ENCODE measurements around the gene ADAM8.
"Not testable (repeated sequence)": the region's sequence is repeated elsewhere in the genome, so short reads cannot be mapped to it uniquely, and the experiment has no call there.

ADAM8 gene

GRCh38 chr10:133266056-133266795, 10.4 kb downstream of the ADAM8 start:
- no peak for DNase-seq

GRCh38 chr10:133265052-133265451, 11.6 kb downstream of the ADAM8 start:
- not testable (repeated sequence) for DNase-seq

- DNase-seq, result no peak
These were observed 12.2 kb downstream of the ADAM8 start for GRCh38 chr10:133264461-133264860.

GRCh38 chr10:133263674-133264073, 13.0 kb downstream of the ADAM8 start:
- DNase-seq, result no peak

GRCh38 chr10:133262696-133263095, 14.0 kb downstream of the ADAM8 start:
- no peak for DNase-seq

DNA sequence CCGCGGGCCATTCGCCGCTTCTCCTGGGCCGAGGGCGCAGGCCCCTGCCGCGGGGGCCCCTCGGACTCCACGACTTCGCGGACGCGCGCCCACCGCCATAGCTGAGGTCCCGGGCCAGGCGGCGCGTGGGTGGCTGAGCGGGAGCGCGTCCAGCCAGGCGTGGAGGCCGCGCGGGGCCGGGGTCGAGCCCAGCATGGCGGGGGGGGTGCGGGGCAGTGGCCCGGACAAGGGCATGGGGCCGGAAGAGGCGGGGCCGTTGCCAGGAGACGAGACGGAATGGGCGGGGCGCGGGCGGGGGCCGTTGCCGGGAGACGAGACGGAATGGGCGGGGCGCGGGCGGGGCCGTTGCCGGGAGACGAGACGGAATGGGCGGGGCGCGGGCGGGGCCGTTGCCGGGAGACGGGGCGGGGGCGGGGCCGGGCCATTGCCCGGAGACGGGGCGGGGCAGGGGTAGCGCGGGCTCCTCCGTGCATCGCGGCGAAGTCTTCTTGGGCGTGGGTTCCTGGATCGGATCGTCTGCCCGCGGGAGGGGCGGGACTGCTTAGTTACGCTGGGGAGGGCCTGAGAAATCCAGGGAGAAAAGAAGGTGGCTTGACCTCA, 14.8 kb downstream of the ADAM8 start:
- no peak for DNase-seq

DNA sequence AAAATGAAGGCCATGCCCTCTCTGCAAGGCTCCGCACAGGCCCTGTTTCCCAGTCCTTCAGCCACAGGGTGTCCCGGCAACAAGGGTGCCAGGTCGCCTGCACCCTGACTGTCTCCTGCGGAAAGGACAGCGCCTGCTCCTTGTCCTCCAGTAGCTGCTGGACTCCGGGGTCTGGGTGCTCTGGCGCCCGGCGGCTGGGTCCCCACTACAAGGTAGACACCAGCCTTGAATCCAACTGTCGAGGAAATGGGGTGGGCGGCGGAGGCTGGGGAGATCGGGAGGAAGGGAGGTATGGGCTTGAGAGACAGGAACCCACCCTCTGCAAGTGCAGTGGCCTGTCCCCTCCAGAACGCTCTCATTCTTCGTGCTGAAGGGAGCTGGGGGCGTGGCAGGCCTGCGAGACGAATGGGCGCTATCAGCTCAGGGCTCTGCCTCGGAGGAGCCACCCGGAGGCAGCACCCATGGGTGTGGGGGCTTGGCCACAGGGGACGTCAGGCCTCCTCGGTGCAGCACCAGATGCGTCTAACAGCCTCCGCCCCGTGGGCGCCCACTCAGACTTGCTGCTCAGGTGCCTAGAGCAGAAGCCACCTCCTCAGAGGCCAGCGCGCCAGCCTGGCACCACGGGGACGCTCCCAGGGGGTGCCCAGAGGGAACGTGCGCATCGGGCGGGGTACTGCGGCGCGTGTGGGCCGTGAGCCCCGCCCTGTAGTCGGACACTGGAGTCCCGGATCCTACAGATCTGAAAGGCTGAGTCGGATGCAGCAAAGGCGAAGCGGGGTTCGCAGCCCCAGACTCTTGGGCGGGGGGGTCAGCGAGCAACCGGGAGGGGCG, 15.6 kb downstream of the ADAM8 start:
- no peak for DNase-seq

DNA sequence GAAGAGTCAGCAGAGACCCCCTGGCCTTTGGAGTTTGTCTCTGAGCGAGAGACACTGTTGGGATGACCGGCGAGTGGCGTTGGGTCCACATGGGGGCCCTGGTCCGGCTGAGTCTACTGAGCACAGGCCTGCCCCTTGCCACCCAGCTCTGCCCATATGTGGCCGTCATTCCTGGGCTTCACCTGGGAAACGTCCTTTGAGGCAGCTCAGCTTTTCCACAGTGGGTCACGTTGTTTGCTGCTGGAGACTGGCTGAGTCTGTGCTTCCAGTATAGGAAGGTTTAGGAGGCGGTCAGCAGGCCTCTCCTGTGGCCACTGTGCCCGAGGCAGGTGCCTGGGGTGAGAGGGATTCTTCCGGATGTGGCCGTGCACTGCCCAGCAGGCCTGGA, 17.1 kb downstream of the ADAM8 start:
- no peak for DNase-seq

- DNase-seq, result no peak
These were observed 17.7 kb downstream of the ADAM8 start for GRCh38 chr10:133258818-133259601.

DNA sequence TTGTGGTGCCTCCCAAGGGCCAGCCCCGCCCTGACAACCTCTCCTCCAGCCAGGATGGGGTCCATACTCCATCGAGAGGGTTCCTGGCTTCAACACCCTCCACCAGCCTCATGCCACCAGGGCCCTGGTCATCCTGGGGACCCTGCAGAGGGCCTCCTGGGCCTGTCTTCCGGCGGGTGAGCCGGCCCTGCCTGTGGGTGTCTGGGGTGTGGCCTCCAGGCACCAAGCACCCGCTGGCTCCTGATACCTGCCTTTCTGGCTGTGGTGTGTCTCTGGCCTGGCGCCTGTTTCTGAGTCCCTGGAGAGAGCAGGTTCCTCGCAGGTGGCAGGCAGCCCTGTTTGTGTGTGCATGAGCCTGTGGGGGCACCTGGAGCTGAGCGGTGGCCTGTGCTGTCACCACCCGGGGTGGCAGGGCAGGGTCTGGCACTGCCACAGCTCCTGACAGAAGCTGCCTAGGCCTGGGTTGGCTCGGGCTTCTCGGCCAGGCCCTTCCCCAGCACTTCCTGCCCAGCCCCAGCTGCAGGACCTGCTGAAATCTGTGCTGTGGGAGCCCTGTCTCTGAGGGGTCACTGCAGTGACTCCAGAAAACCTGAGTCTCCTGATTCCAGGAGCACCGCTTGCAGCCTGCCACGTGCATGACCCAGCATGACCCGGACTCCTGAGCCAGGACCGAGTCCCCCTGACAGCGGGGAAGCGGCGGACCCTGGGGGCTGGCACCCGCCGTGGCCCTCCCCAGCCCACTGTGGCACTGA, 18.4 kb downstream of the ADAM8 start:
- no peak for DNase-seq

DNA sequence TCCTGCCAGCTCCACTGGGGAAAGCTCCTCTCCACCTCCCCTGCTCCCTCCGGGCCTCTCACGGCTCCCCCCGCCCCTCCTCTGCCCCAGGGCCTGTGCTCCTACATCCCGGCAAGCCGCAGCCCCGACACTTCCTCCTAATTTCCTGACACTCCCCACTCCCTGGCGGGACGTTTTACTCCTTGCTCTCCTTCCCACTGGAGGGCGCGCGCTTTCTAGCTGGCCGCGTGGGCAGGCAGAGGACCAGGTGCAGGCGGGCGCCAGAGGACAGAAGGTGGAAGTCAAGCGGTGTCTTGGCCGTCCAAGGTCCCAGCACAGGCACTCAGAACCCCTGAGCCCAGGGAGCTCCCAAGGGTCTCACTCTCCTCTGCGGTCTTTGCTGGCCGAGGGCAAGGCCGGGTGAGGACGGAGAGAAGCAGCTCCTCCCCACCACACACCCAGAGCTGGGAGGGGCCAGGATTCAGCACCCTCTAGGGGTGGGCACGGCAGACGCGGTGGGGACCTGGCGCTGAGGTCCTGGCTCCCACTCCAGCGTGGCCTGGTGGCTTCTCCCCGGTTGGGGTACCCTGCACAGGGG, 19.1 kb downstream of the ADAM8 start:
- DNase-seq, result no peak

GRCh38 chr10:133255323-133255722, 21.3 kb downstream of the ADAM8 start:
- DNase-seq, result no peak

DNA sequence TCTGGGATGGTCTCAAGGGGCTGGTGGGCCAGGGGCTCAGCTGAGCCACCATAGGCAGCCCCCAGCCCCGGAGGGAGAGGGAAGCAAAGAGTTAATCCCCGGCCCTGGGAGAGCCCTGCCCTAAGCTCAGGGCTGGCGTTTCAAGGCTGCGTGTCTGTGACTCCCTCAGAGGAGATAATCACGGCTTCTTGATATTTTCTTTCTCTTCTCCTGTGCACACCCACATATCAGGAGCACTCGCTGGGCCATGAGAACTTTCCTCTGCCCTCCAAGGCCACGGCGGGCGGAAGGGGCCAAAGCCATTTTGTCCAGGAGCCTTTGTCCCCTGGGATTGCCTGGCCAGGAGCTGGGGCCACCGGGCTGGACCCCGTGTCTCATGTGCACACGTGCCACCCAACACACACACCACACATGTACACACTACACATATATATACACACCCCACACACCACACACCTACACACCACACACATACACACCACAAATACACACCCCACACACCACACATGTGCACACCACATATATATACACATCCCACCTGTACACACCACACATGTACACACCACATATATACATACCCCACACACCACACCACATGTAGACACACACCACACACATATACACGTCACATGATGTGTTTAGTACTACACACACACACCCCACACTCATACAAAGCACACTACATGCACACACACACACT, 22.1 kb downstream of the ADAM8 start:
- DNase-seq, result no peak

DNA sequence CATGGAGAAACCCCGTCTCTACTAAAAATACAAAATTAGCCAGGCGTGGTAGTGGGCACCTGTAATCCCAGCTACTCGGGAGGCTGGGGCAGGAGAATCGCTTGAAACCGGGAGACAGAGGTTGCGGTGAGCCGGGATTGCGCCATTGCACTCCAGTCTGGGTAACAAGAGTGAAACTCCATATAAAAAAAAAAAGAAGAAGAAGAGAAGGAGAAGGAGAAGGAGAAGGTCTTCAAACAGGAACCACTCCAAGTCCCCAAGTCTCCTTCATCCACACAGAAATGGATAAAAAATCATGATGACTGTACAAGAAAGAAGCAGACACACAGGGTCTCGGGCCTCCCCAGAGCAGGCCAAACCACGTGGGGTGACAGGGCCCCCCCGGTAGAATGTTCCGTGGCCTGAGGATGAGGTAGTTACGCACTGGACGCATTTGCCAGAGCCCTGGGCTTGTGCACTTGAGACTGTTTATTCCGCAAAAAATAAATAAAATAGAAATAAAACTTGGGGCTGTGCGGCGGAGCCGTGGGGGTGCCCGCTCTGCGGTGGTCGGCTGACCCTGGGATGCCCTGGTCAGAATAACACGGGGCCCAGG, 23.2 kb downstream of the ADAM8 start:
- DNase-seq, result no peak

GRCh38 chr10:133252223-133252552, 24.5 kb downstream of the ADAM8 start:
- DNase-seq, result no peak

DNA sequence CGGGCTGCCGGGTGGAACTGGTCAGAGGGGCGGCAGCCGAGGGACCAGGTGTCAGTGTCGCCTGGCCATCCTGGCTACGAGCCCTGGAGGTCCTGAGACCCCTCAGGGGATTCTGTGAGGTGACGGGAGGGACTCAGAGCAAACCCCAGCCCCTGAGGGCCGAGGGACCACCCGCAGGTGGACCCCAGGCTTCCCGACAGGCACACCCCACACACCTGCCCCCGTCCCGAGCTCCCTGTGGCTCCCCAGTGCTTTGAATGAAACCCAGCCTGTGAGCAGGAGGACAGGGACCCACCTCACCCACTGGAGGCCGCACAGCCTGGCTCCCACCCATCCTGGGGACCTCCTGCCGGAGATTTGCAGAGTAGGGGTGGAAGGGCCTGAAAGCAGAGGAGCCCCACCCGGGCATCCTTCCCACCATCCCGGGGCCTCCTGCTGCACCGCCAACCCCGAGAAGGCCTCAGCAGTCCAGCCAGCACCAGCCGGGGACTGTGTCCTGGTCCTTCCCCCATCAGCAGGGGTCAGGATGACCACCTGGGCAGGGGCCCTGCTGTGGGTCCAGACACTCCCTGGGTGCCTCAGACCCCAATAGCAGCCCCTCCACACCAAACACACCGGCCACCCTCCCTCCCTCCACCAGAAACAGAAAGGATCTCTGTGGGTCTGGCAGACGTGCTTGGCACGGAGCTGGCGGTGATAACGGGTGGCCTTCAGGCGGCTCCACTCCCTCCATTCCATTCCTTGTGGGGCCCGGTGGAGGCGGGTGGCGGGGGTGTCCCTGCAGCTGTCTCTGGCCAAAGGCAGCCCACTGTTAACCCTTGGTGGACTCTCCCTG, 25.1 kb downstream of the ADAM8 start:
- no peak for DNase-seq

DNA sequence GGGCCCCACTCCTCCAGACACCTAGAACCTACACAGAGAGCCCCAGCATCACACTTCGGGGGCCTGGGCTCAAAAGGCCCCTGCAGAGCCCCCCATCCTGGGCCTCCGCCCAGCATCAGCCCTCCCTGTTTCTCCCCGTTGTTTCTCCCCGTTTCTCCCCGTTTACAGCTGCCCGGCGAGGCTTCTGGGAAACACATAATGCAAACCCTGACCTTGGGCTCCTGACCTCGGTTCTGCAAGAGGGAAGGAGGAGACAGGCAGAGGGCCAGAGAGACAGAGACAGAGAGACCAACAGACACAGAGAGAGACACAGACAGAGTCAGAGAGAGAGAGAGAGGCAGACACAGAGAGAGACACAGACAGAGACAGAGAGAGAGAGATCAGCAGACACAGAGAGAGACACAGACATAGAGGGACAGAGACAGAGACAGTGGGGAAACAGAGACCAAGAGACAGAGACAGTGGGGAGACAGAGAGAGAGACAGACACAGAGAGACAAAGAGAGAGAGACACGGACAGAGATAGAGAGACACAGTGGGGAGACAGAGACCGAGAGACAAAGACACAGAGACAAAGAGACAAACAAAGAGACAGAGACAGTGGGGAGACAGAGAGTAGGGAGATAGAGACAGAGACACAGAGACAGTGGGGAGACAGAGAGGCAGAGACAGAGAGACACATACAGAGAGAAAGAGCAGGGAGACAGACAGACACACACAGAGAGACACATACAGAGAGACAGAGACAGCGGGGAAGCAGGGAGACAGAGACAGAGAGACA, 26.5 kb downstream of the ADAM8 start:
- DNase-seq, result no peak

DNA sequence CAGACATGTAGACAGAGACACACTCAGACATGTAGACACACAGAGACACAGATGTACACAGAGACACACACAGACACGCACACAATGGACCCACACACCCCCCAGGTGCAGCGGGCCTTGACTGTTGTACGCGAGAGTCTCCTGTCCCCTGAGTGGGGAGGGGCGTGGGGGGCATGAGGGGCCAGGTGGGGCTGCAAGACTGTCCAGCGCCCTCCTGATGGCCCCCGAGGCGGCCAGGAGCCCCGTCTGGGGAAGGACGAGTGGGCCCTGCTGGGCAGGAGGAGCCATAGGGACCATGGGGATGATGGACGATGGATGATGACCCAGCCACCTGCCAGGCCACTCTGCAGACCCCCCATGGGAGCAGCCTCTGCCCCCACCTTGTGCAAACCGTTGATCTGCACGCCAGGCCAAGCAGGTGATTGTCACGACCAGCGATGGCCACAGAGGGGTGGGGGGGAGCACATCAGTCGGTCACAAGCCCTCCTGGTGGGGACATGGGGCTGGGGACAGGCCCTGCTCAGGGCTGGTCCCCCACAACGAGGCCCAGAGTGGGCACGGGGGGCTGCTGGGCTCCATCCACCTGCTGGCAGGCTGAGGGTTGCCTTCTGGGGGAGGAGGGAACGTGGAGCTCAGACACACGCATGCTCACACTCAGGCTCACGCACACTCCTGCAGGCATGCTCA, 27.4 kb downstream of the ADAM8 start:
- no peak for DNase-seq

GRCh38 chr10:133248334-133248715, 28.3 kb downstream of the ADAM8 start:
- DNase-seq, result no peak
